Right lobe of liver (tissue), 4 donors: ENCODE results near the gene PTPRN2.

Source experiments
- POLR2A ChIP-seq: fragments of 450-650 bp; IDR thresholded peaks from one replicate; pipeline ENCODE4 v1.6.1; 2017; ENCODE audit warnings: antibody characterized with exemption, mild to moderate bottlenecking
- TF ChIP-seq, protein P1 (sequence below), 4 donors: fragments of 200-600 bp in 3 of 4; fragments of 450-650 bp in 1 of 4; IDR thresholded peaks; one replicate each; pipeline versions ENCODE4 v1.5.1 to v1.8.0; 2016 to 2022; ENCODE audit warnings: antibody characterized with exemption in 4 of 4, mild to moderate bottlenecking in 2 of 4
- donor health status: DM: no; HTN: no; CAD: no.
- donor health status: DM: no; HTN: no; CAD: no.
- donor health status: DM: no; HTN: yes; CAD: no.

DNA sequence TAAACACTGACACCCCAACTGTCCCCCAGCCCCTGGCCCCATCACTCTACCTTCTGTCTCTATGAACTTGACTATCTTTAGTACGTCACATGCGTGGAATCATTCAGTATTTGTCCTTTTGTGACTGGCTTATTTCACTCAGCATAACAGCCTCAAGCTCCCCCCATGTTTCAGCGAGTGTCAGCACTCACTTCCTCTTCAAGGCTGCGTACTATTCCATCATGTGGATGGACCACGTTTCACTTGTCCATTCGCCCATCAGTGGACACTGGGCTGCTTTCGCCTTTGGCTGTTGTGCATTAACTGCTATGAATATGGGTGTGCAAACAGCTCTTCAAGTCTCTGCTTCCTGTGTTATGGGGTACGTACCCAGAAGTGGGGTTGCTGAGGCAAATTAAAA, 100.7 kb downstream of the PTPRN2 start:
- TF ChIP-seq, protein P1, sequence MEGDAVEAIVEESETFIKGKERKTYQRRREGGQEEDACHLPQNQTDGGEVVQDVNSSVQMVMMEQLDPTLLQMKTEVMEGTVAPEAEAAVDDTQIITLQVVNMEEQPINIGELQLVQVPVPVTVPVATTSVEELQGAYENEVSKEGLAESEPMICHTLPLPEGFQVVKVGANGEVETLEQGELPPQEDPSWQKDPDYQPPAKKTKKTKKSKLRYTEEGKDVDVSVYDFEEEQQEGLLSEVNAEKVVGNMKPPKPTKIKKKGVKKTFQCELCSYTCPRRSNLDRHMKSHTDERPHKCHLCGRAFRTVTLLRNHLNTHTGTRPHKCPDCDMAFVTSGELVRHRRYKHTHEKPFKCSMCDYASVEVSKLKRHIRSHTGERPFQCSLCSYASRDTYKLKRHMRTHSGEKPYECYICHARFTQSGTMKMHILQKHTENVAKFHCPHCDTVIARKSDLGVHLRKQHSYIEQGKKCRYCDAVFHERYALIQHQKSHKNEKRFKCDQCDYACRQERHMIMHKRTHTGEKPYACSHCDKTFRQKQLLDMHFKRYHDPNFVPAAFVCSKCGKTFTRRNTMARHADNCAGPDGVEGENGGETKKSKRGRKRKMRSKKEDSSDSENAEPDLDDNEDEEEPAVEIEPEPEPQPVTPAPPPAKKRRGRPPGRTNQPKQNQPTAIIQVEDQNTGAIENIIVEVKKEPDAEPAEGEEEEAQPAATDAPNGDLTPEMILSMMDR (IDR thresholded peaks at IDR 0.05), result no peak
- TF ChIP-seq POLR2A, result no peak
